LNCaP clone FGC (cell line): ENCODE results near the gene SOX5.
"Not testable (repeated sequence)": the region's sequence is repeated elsewhere in the genome, so short reads cannot be mapped to it uniquely, and the experiment has no call there.

Experiments
- DNase-seq: peaks from one replicate; pipeline ENCODE4 v3.0.0-alpha.2; 2011; ENCODE audit warnings: low read depth
- H3K4me3 ChIP-seq: 2 replicates; pipeline ENCODE4 v1.5.1; 2011; ENCODE audit warnings: mild to moderate bottlenecking, low read depth, low read length, control low read depth
- CTCF ChIP-seq: IDR thresholded peaks from 2 replicates; pipeline ENCODE4 v1.5.1; 2012; ENCODE audit warnings: mild to moderate bottlenecking; ENCODE audit not compliant: control insufficient read depth, insufficient read depth; ENCODE audit errors: extremely low read depth

The SOX5 gene

GRCh38 chr12:23880988-23881387 lies 68.5 kb downstream of the SOX5 start:
- no peak overlapping the region for H3K4me3 ChIP-seq
- no peak for TF ChIP-seq CTCF
- no peak for DNase-seq

- DNase-seq, H3K4me3 ChIP-seq: not testable (repeated sequence)
Observed at GRCh38 chr12:23876618-23877017, 72.9 kb downstream of the SOX5 start.

GRCh38 chr12:23867794-23868193 lies 81.7 kb downstream of the SOX5 start:
- H3K4me3 ChIP-seq, result no peak overlapping the region
- no peak for DNase-seq
- TF ChIP-seq CTCF, result no peak

- H3K4me3 ChIP-seq, result no peak overlapping the region
- no peak for DNase-seq
- TF ChIP-seq CTCF, result no peak
Observed at GRCh38 chr12:23862701-23863100, 86.8 kb downstream of the SOX5 start.

GRCh38 chr12:23860019-23860418 lies 89.5 kb downstream of the SOX5 start:
- no peak for TF ChIP-seq CTCF
- no peak for DNase-seq
- no peak overlapping the region for H3K4me3 ChIP-seq

GRCh38 chr12:23857178-23857577 lies 92.3 kb downstream of the SOX5 start:
- no peak for DNase-seq
- no peak for TF ChIP-seq CTCF
- no peak overlapping the region for H3K4me3 ChIP-seq

GRCh38 chr12:23855813-23856212 lies 93.7 kb downstream of the SOX5 start:
- no peak for TF ChIP-seq CTCF
- no peak overlapping the region for H3K4me3 ChIP-seq
- DNase-seq, result no peak

GRCh38 chr12:23854598-23854997 lies 94.9 kb downstream of the SOX5 start:
- no peak overlapping the region for H3K4me3 ChIP-seq
- DNase-seq, result no peak
- no peak for TF ChIP-seq CTCF
